GM23338 (cell line): Measurements from ENCODE around the gene SETD4. TPM values are rescaled to one million over a fixed set of nuclear protein-coding genes. Genes with fewer than 3 reads are reported as not detected.

ENCODE experiments used
- ATAC-seq: fragments of 200-7000 bp; cut with Tn5 transposase; 3 replicates; pipeline ENCODE4 v1.9.1; 2020
- DNase-seq: peaks from one replicate; pipeline ENCODE4 v3.0.0-alpha.2; 2015; ENCODE audit warnings: low spot score
- H2AFZ ChIP-seq: fragments of 200-600 bp; sonication (generic); 2 replicates; pipeline ENCODE4 v1.8.0; 2016; ENCODE audit warnings: antibody characterized with exemption, mild to moderate bottlenecking, moderate library complexity
- H3F3A ChIP-seq: fragments of 200-600 bp; sonication (generic); replicated peaks from 2 replicates; pipeline ENCODE4 v1.8.0; 2017; ENCODE audit warnings: antibody characterized with exemption, mixed run types, low read depth
- H3K27ac ChIP-seq: fragments of 200-600 bp; sonication (generic); 2 replicates; pipeline ENCODE4 v1.6.1; 2016; ENCODE audit warnings: low read depth
- H3K27me3 ChIP-seq: fragments of 200-600 bp; sonication (generic); 2 replicates; pipeline ENCODE4 v1.8.0; 2016; ENCODE audit warnings: mild to moderate bottlenecking, mixed run types, moderate library complexity; ENCODE audit not compliant: insufficient read depth
- H3K36me3 ChIP-seq: fragments of 200-600 bp; sonication (generic); 2 replicates; pipeline ENCODE4 v1.8.0; 2016; ENCODE audit warnings: mild to moderate bottlenecking; ENCODE audit not compliant: insufficient read depth
- H3K4me1 ChIP-seq: fragments of 200-600 bp; sonication (generic); 2 replicates; pipeline ENCODE4 v1.8.0; 2016; ENCODE audit warnings: mild to moderate bottlenecking, moderate library complexity; ENCODE audit not compliant: insufficient read depth
- H3K4me2 ChIP-seq: fragments of 200-600 bp; sonication (generic); 2 replicates; pipeline ENCODE4 v1.7.1; 2017; ENCODE audit warnings: mixed run types
- H3K4me3 ChIP-seq: fragments of 200-600 bp; sonication (generic); 2 replicates; pipeline ENCODE4 v1.6.1; 2016; ENCODE audit warnings: mixed run types
- H3K79me2 ChIP-seq: fragments of 200-600 bp; sonication (generic); replicated peaks from 2 replicates; pipeline ENCODE4 v1.8.0; 2017; ENCODE audit warnings: mild to moderate bottlenecking; ENCODE audit not compliant: insufficient read depth
- H3K9me2 ChIP-seq: fragments of 200-600 bp; sonication (generic); 2 replicates; pipeline ENCODE4 v1.8.0; 2017; ENCODE audit not compliant: insufficient read depth
- H4K20me1 ChIP-seq: fragments of 200-600 bp; sonication (generic); replicated peaks from 2 replicates; pipeline ENCODE4 v1.8.0; 2017; ENCODE audit warnings: mild to moderate bottlenecking; ENCODE audit not compliant: insufficient read depth
- H3K27ac Mint-ChIP-seq: 2 replicates; pipeline ENCODE4 v1.8.0; 2020; ENCODE audit warnings: inconsistent platforms, mild to moderate bottlenecking, moderate library complexity, mixed read lengths
- H3K27me3 Mint-ChIP-seq: 3 replicates; pipeline ENCODE4 v1.8.0; 2022; ENCODE audit warnings: low read depth, mild to moderate bottlenecking, moderate library complexity, mixed read lengths, inconsistent platforms; ENCODE audit not compliant: insufficient read depth, poor library complexity
- H3K36me3 Mint-ChIP-seq: 3 replicates; pipeline ENCODE4 v1.8.0; 2021; ENCODE audit warnings: low read depth, mild to moderate bottlenecking, inconsistent platforms, moderate library complexity, mixed read lengths
- H3K4me1 Mint-ChIP-seq: 3 replicates; pipeline ENCODE4 v1.8.0; 2020; ENCODE audit warnings: mild to moderate bottlenecking, inconsistent platforms, mixed read lengths
- H3K4me3 Mint-ChIP-seq: 3 replicates; pipeline ENCODE4 v1.8.0; 2021; ENCODE audit warnings: moderate library complexity, mild to moderate bottlenecking, inconsistent platforms, mixed read lengths
- H3K9me3 Mint-ChIP-seq: 3 replicates; pipeline ENCODE4 v1.8.0; 2020; ENCODE audit warnings: moderate library complexity, mild to moderate bottlenecking, inconsistent platforms, mixed read lengths
- CREB1 ChIP-seq: fragments of 250-450 bp; sonication (Bioruptor Pico); IDR thresholded peaks from 2 replicates; pipeline ENCODE4 v1.5.0; 2020; ENCODE audit warnings: low read depth, mild to moderate bottlenecking, moderate library complexity
- EZH2 ChIP-seq: fragments of 200-600 bp; sonication (generic); IDR thresholded peaks from one replicate; pipeline ENCODE4 v1.8.0; 2017; ENCODE audit warnings: antibody characterized with exemption, mild to moderate bottlenecking, low read depth; ENCODE audit not compliant: unreplicated experiment
- POLR2AphosphoS5 ChIP-seq: IDR thresholded peaks from 2 replicates; pipeline ENCODE4 v1.6.1; 2016; ENCODE audit warnings: antibody characterized with exemption, low read depth
- ZNF114 ChIP-seq: fragments of 250-450 bp; sonication (Bioruptor Pico); IDR thresholded peaks from 2 replicates; pipeline ENCODE4 v1.5.0; 2020; ENCODE audit warnings: mild to moderate bottlenecking, moderate library complexity
- polyA plus RNA-seq: library from polyadenylated mRNA; unstranded; fragments of >200 nt; fragmentation: Nextera tagmentation; extraction: Ambion mirVana; gene quantifications from 2 replicates; pipeline ENCODE4 v1.2.1, GENCODE V29; 2016
- total RNA-seq: library from RNA; depleted of rRNA; stranded (reverse); fragments of >200 nt; shearing (Covaris generic); gene quantifications from 2 replicates; pipeline ENCODE4 v1.2.3, GENCODE V29; 2014
- TF ChIP-seq, protein P1 (sequence below): IDR thresholded peaks from one replicate; pipeline ENCODE4 v1.6.1; 2018; ENCODE audit warnings: antibody characterized with exemption; ENCODE audit not compliant: unreplicated experiment
- TF ChIP-seq, protein P2 (sequence below), 2 experiments: fragments of 200-600 bp in 1 of 2; sonication (generic) in 1 of 2; conservative IDR thresholded peaks; 2 replicates each; pipeline versions ENCODE4 v1.5.1 to v1.6.1; 2016 to 2017; ENCODE audit warnings: antibody characterized with exemption in 2 of 2, low read depth in 2 of 2, mild to moderate bottlenecking in 2 of 2, moderate library complexity in 1 of 2
- TF ChIP-seq, protein P3 (sequence below): IDR thresholded peaks from 2 replicates; pipeline ENCODE4 v1.6.1; 2016; ENCODE audit warnings: antibody characterized with exemption
- TF ChIP-seq, protein P4 (sequence below): fragments of 250-450 bp; sonication (Bioruptor Pico); IDR thresholded peaks from 2 replicates; pipeline ENCODE4 v1.5.0; 2020; ENCODE audit warnings: mild to moderate bottlenecking, moderate library complexity

The SETD4 gene
- total and polyA plus RNA-seq, 2 experiments from 2014 or later = 32.5 to 45.1 TPM

DNA sequence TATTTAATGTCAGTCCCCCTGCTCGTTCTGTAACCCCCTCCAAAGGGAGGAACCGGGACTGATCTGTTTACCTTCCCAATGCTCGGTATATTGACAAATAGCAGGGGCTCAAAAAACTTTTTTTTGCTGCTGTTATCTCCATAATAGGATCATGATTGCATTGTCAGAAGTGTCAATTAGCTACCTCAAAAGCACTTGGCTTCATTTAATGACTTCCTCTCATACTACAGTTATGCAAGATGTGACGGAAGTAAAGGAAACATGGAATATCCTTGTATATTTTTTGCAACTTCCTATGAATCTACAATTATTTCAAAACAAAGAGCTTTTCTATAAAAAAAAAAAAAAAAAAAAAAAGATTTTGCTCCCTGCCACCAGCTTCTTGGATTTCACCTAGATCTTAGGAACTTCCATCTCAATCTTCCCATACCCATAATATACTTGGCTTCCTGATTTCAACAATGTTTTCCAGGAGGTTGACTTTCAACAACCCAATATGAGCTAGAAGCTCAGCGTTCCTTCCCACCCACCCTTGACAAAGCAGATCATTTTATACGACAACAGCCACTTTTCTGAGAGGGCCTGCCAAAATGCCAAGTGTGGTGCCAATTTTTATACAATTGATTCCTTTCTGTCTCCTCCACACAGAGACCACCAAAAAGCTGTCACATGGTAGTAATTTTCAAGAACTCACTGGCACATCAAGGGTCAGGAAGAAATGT lies 71.7 kb downstream of the SETD4 start:
- H3K27ac Mint-ChIP-seq = no peak overlapping the region
- Histone ChIP-seq H3K79me2 (no peaks in the 10 kb centered on the region), H3K4me3 (no peak overlapping the region), H3K27me3 (no peaks in the 10 kb centered on the region), H3K9me2 (no peaks in the 10 kb centered on the region), H3K27ac (no peak overlapping the region), H3K36me3 (no peaks in the 10 kb centered on the region), H3F3A (no peaks in the 10 kb centered on the region), H3K4me1 (no peaks in the 10 kb centered on the region), H4K20me1 (no peaks in the 10 kb centered on the region), H3K4me2 (no peak overlapping the region), H2AFZ (peak overlapping the region; percentile 69; the same call in 1 of the 2 replicates)
- no peaks in the 10 kb centered on the region for H3K4me1 Mint-ChIP-seq
- no peak for ATAC-seq
- H3K9me3 Mint-ChIP-seq = peaks cover 6% of the 10 kb centered on the region; the same call in 2 of the 3 replicates
- H3K4me3 Mint-ChIP-seq = no peak overlapping the region
- no peaks in the 10 kb centered on the region for H3K27me3 Mint-ChIP-seq
- H3K36me3 Mint-ChIP-seq = no peaks in the 10 kb centered on the region
- TF ChIP-seq EZH2 = no peak
- TF ChIP-seq, protein P1, sequence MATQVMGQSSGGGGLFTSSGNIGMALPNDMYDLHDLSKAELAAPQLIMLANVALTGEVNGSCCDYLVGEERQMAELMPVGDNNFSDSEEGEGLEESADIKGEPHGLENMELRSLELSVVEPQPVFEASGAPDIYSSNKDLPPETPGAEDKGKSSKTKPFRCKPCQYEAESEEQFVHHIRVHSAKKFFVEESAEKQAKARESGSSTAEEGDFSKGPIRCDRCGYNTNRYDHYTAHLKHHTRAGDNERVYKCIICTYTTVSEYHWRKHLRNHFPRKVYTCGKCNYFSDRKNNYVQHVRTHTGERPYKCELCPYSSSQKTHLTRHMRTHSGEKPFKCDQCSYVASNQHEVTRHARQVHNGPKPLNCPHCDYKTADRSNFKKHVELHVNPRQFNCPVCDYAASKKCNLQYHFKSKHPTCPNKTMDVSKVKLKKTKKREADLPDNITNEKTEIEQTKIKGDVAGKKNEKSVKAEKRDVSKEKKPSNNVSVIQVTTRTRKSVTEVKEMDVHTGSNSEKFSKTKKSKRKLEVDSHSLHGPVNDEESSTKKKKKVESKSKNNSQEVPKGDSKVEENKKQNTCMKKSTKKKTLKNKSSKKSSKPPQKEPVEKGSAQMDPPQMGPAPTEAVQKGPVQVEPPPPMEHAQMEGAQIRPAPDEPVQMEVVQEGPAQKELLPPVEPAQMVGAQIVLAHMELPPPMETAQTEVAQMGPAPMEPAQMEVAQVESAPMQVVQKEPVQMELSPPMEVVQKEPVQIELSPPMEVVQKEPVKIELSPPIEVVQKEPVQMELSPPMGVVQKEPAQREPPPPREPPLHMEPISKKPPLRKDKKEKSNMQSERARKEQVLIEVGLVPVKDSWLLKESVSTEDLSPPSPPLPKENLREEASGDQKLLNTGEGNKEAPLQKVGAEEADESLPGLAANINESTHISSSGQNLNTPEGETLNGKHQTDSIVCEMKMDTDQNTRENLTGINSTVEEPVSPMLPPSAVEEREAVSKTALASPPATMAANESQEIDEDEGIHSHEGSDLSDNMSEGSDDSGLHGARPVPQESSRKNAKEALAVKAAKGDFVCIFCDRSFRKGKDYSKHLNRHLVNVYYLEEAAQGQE = no peak
- no peak for DNase-seq

DNA sequence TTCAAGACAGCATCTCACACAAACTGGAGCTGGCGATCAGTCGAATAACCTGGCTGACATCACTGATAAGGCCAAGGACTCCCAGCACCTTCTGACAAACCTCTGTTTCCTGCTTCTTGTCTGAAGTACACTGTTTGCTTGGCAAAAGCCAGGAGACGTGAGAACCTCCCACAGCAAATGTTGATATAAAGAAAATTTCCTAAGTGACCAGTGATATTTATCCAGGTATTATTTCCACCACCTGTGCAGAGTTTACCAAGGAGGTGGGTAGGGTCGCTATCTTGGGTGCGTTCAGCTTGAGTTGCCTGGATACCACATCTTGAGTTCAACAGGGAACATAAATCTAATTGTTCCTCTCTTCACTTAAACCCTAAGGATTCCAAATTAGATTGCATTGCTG lies 72.9 kb downstream of the SETD4 start:
- Mint-ChIP-seq H3K27me3 (peaks cover 2% of the 10 kb centered on the region), H3K36me3 (no peaks in the 10 kb centered on the region), H3K9me3 (peaks cover 8% of the 10 kb centered on the region; the same call in 2 of the 3 replicates), H3K27ac (no peak overlapping the region), H3K4me1 (no peaks in the 10 kb centered on the region), H3K4me3 (no peak overlapping the region)
- Histone ChIP-seq H3K27ac (no peak overlapping the region), H3K27me3 (no peaks in the 10 kb centered on the region), H4K20me1 (no peaks in the 10 kb centered on the region), H3K4me2 (no peak overlapping the region), H3K4me1 (no peaks in the 10 kb centered on the region), H3K79me2 (no peaks in the 10 kb centered on the region), H2AFZ (peak overlapping the region; percentile 72), H3K9me2 (no peaks in the 10 kb centered on the region), H3K4me3 (no peak overlapping the region), H3K36me3 (no peaks in the 10 kb centered on the region), H3F3A (no peaks in the 10 kb centered on the region)
- DNase-seq (no peak), ATAC-seq (no peak)
- TF ChIP-seq, protein P2, sequence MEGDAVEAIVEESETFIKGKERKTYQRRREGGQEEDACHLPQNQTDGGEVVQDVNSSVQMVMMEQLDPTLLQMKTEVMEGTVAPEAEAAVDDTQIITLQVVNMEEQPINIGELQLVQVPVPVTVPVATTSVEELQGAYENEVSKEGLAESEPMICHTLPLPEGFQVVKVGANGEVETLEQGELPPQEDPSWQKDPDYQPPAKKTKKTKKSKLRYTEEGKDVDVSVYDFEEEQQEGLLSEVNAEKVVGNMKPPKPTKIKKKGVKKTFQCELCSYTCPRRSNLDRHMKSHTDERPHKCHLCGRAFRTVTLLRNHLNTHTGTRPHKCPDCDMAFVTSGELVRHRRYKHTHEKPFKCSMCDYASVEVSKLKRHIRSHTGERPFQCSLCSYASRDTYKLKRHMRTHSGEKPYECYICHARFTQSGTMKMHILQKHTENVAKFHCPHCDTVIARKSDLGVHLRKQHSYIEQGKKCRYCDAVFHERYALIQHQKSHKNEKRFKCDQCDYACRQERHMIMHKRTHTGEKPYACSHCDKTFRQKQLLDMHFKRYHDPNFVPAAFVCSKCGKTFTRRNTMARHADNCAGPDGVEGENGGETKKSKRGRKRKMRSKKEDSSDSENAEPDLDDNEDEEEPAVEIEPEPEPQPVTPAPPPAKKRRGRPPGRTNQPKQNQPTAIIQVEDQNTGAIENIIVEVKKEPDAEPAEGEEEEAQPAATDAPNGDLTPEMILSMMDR (conservative IDR thresholded peaks at IDR 0.05; ENCODE audit: low read depth in 2 of 2) = no peak
- TF ChIP-seq CREB1 (CRISPR knock-in tag) (no peak), POLR2AphosphoS5 (no peak), ZNF114 (no peak)
- TF ChIP-seq, protein P3, sequence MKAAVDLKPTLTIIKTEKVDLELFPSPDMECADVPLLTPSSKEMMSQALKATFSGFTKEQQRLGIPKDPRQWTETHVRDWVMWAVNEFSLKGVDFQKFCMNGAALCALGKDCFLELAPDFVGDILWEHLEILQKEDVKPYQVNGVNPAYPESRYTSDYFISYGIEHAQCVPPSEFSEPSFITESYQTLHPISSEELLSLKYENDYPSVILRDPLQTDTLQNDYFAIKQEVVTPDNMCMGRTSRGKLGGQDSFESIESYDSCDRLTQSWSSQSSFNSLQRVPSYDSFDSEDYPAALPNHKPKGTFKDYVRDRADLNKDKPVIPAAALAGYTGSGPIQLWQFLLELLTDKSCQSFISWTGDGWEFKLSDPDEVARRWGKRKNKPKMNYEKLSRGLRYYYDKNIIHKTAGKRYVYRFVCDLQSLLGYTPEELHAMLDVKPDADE = no peak
- TF ChIP-seq, protein P4, sequence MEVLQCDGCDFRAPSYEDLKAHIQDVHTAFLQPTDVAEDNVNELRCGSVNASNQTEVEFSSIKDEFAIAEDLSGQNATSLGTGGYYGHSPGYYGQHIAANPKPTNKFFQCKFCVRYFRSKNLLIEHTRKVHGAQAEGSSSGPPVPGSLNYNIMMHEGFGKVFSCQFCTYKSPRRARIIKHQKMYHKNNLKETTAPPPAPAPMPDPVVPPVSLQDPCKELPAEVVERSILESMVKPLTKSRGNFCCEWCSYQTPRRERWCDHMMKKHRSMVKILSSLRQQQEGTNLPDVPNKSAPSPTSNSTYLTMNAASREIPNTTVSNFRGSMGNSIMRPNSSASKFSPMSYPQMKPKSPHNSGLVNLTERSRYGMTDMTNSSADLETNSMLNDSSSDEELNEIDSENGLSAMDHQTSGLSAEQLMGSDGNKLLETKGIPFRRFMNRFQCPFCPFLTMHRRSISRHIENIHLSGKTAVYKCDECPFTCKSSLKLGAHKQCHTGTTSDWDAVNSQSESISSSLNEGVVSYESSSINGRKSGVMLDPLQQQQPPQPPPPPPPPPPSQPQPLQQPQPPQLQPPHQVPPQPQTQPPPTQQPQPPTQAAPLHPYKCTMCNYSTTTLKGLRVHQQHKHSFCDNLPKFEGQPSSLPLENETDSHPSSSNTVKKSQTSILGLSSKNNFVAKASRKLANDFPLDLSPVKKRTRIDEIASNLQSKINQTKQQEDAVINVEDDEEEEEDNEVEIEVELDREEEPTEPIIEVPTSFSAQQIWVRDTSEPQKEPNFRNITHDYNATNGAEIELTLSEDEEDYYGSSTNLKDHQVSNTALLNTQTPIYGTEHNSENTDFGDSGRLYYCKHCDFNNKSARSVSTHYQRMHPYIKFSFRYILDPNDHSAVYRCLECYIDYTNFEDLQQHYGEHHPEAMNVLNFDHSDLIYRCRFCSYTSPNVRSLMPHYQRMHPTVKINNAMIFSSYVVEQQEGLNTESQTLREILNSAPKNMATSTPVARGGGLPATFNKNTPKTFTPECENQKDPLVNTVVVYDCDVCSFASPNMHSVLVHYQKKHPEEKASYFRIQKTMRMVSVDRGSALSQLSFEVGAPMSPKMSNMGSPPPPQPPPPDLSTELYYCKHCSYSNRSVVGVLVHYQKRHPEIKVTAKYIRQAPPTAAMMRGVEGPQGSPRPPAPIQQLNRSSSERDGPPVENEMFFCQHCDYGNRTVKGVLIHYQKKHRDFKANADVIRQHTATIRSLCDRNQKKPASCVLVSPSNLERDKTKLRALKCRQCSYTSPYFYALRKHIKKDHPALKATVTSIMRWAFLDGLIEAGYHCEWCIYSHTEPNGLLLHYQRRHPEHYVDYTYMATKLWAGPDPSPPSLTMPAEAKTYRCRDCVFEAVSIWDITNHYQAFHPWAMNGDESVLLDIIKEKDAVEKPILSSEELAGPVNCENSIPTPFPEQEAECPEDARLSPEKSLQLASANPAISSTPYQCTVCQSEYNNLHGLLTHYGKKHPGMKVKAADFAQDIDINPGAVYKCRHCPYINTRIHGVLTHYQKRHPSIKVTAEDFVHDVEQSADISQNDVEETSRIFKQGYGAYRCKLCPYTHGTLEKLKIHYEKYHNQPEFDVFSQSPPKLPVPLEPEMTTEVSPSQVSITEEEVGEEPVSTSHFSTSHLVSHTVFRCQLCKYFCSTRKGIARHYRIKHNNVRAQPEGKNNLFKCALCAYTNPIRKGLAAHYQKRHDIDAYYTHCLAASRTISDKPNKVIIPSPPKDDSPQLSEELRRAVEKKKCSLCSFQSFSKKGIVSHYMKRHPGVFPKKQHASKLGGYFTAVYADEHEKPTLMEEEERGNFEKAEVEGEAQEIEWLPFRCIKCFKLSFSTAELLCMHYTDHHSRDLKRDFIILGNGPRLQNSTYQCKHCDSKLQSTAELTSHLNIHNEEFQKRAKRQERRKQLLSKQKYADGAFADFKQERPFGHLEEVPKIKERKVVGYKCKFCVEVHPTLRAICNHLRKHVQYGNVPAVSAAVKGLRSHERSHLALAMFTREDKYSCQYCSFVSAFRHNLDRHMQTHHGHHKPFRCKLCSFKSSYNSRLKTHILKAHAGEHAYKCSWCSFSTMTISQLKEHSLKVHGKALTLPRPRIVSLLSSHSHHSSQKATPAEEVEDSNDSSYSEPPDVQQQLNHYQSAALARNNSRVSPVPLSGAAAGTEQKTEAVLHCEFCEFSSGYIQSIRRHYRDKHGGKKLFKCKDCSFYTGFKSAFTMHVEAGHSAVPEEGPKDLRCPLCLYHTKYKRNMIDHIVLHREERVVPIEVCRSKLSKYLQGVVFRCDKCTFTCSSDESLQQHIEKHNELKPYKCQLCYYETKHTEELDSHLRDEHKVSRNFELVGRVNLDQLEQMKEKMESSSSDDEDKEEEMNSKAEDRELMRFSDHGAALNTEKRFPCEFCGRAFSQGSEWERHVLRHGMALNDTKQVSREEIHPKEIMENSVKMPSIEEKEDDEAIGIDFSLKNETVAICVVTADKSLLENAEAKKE (CRISPR knock-in tag) = no peak
